Measurements from ENCODE around the gene ESPN. TPM values are rescaled to one million over a fixed set of nuclear protein-coding genes. Genes with fewer than 3 reads are reported as not detected.
A peak's percentile ranks its signal among the peaks of the same experiment; 100 is the strongest.

ESPN gene
- total and polyA plus RNA-seq, 2 of the 8 experiments (the other 6 are each of a cell fraction or from before 2014, with no cell fraction given) = 5.2 to 16.3 TPM

DNA sequence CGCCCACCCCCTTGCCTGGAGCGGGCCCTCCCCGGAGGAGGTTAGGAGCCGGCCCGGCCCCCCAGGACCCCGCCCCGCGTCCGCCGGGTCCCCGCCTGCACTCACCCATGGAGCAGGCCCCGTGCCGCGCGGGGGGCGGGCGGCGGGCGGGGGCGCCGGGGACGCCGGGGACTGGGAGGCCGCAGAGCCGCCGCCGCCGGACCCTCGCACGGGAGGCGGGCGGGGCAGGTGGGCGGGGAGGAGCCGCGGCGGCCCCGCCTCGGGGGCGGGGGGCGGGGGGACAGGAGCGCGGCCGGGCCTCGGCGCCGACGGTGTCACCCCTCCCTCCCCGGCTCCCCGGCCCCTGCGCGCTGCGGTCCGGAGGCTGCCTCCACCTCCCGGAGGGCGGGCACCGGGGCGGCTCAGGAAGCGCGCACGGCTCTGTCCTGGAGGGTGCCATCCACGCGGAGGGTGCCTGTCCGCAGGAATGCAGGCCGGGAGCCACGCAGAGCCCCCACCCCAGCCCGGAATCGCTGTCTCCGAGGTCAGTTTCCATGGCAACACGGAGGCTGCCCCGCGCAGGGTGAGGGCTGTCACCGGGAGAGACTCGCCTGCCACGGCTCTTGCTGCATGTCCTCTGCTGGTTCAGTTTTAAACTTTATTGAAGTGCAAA is 72.8 kb downstream of the ESPN start (continued):
- TF ChIP-seq RFX5 (IDR thresholded peaks at IDR 0.05; ENCODE audit: borderline replicate concordance, low read depth, low read length) (no peak), FOSL1 (IDR thresholded peaks at IDR 0.05; ENCODE audit: insufficient read depth, low read depth, low read length) (no peak), CREB1 (IDR thresholded peaks at IDR 0.05) (no peak), POU5F1 (IDR thresholded peaks at IDR 0.05; ENCODE audit: low read depth, low read length) (no peak), CHD2 (IDR thresholded peaks at IDR 0.05; ENCODE audit: low read length) (no peak), BACH1 (IDR thresholded peaks at IDR 0.05; ENCODE audit: low read length) (no peak), SIX5 (IDR thresholded peaks at IDR 0.05; ENCODE audit: low read depth, low read length) (no peak), CEBPB (IDR thresholded peaks at IDR 0.05; ENCODE audit: low read depth, low read length) (no peak), TAF1 (IDR thresholded peaks at IDR 0.05; ENCODE audit: low read depth, low read length) (no peak), ZNF274 (IDR thresholded peaks at IDR 0.05; ENCODE audit: borderline replicate concordance, extremely low read depth, low read length) (no peak), TEAD4 (IDR thresholded peaks at IDR 0.05; ENCODE audit: low read depth, low read length) (no peak), RAD21 (IDR thresholded peaks at IDR 0.05 in 1 of 2, conservative IDR thresholded peaks at IDR 0.05 in 1 of 2; ENCODE audit: low read depth in 2 of 2, low read length in 2 of 2) (no peak), GTF2F1 (IDR thresholded peaks at IDR 0.05; ENCODE audit: borderline replicate concordance, low read depth, low read length) (no peak), NANOG (IDR thresholded peaks at IDR 0.05; ENCODE audit: insufficient read depth, low read depth, low read length, poor library complexity, severe bottlenecking) (no peak), BCL11A (IDR thresholded peaks at IDR 0.05; ENCODE audit: low read depth in 2 of 2, low read length in 2 of 2) (no peak), SIRT6 (IDR thresholded peaks at IDR 0.05; ENCODE audit: low read length) (no peak), HDAC6 (IDR thresholded peaks at IDR 0.05; ENCODE audit: low read depth, low read length) (no peak), KDM5A (IDR thresholded peaks at IDR 0.05; ENCODE audit: low read length) (no peak), PHF8 (conservative IDR thresholded peaks at IDR 0.05; ENCODE audit: low read depth, low read length) (no peak), TCF12 (IDR thresholded peaks at IDR 0.05; ENCODE audit: low read depth, low read length) (no peak), SP2 (IDR thresholded peaks at IDR 0.05; ENCODE audit: low read length) (no peak), EGR1 (IDR thresholded peaks at IDR 0.05; ENCODE audit: borderline replicate concordance, low read depth, low read length) (no peak), RXRA (IDR thresholded peaks at IDR 0.05; ENCODE audit: insufficient read depth, low read depth, low read length) (no peak), SIN3A (conservative IDR thresholded peaks at IDR 0.05 in 1 of 2, IDR thresholded peaks at IDR 0.05 in 1 of 2; ENCODE audit: low read depth in 1 of 2, low read length in 2 of 2) (peak in 1 of 2 experiments; percentile 90; a peak in 2 of 4 replicates)
- TF ChIP-seq, protein P1, sequence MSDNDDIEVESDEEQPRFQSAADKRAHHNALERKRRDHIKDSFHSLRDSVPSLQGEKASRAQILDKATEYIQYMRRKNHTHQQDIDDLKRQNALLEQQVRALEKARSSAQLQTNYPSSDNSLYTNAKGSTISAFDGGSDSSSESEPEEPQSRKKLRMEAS (IDR thresholded peaks at IDR 0.05) = 0 out of 2 replicates have a peak, but pooled peaks have one; percentile 9
- TF ChIP-seq, protein P2, sequence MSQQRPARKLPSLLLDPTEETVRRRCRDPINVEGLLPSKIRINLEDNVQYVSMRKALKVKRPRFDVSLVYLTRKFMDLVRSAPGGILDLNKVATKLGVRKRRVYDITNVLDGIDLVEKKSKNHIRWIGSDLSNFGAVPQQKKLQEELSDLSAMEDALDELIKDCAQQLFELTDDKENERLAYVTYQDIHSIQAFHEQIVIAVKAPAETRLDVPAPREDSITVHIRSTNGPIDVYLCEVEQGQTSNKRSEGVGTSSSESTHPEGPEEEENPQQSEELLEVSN (IDR thresholded peaks at IDR 0.05) = no peak

Measured in H1 (cell line).